GM23338 (cell line): ENCODE data around the gene CAST. TPM values are rescaled to one million over a fixed set of nuclear protein-coding genes. Genes with fewer than 3 reads are reported as not detected.

Experiments used
- ATAC-seq: fragments of 200-7000 bp; cut with Tn5 transposase; 3 replicates; pipeline ENCODE4 v1.9.1; 2020
- DNase-seq: peaks from one replicate; pipeline ENCODE4 v3.0.0-alpha.2; 2015; ENCODE audit warnings: low spot score
- H2AFZ ChIP-seq: fragments of 200-600 bp; sonication (generic); 2 replicates; pipeline ENCODE4 v1.8.0; 2016; ENCODE audit warnings: antibody characterized with exemption, mild to moderate bottlenecking, moderate library complexity
- H3F3A ChIP-seq: fragments of 200-600 bp; sonication (generic); replicated peaks from 2 replicates; pipeline ENCODE4 v1.8.0; 2017; ENCODE audit warnings: antibody characterized with exemption, mixed run types, low read depth
- H3K27ac ChIP-seq: fragments of 200-600 bp; sonication (generic); 2 replicates; pipeline ENCODE4 v1.6.1; 2016; ENCODE audit warnings: low read depth
- H3K27me3 ChIP-seq: fragments of 200-600 bp; sonication (generic); 2 replicates; pipeline ENCODE4 v1.8.0; 2016; ENCODE audit warnings: mild to moderate bottlenecking, mixed run types, moderate library complexity; ENCODE audit not compliant: insufficient read depth
- H3K36me3 ChIP-seq: fragments of 200-600 bp; sonication (generic); 2 replicates; pipeline ENCODE4 v1.8.0; 2016; ENCODE audit warnings: mild to moderate bottlenecking; ENCODE audit not compliant: insufficient read depth
- H3K4me1 ChIP-seq: fragments of 200-600 bp; sonication (generic); 2 replicates; pipeline ENCODE4 v1.8.0; 2016; ENCODE audit warnings: mild to moderate bottlenecking, moderate library complexity; ENCODE audit not compliant: insufficient read depth
- H3K4me2 ChIP-seq: fragments of 200-600 bp; sonication (generic); 2 replicates; pipeline ENCODE4 v1.7.1; 2017; ENCODE audit warnings: mixed run types
- H3K4me3 ChIP-seq: fragments of 200-600 bp; sonication (generic); 2 replicates; pipeline ENCODE4 v1.6.1; 2016; ENCODE audit warnings: mixed run types
- H3K79me2 ChIP-seq: fragments of 200-600 bp; sonication (generic); replicated peaks from 2 replicates; pipeline ENCODE4 v1.8.0; 2017; ENCODE audit warnings: mild to moderate bottlenecking; ENCODE audit not compliant: insufficient read depth
- H3K9me2 ChIP-seq: fragments of 200-600 bp; sonication (generic); 2 replicates; pipeline ENCODE4 v1.8.0; 2017; ENCODE audit not compliant: insufficient read depth
- H4K20me1 ChIP-seq: fragments of 200-600 bp; sonication (generic); replicated peaks from 2 replicates; pipeline ENCODE4 v1.8.0; 2017; ENCODE audit warnings: mild to moderate bottlenecking; ENCODE audit not compliant: insufficient read depth
- H3K27ac Mint-ChIP-seq: 2 replicates; pipeline ENCODE4 v1.8.0; 2020; ENCODE audit warnings: inconsistent platforms, mild to moderate bottlenecking, moderate library complexity, mixed read lengths
- H3K27me3 Mint-ChIP-seq: 3 replicates; pipeline ENCODE4 v1.8.0; 2022; ENCODE audit warnings: low read depth, mild to moderate bottlenecking, moderate library complexity, mixed read lengths, inconsistent platforms; ENCODE audit not compliant: insufficient read depth, poor library complexity
- H3K36me3 Mint-ChIP-seq: 3 replicates; pipeline ENCODE4 v1.8.0; 2021; ENCODE audit warnings: low read depth, mild to moderate bottlenecking, inconsistent platforms, moderate library complexity, mixed read lengths
- H3K4me1 Mint-ChIP-seq: 3 replicates; pipeline ENCODE4 v1.8.0; 2020; ENCODE audit warnings: mild to moderate bottlenecking, inconsistent platforms, mixed read lengths
- H3K4me3 Mint-ChIP-seq: 3 replicates; pipeline ENCODE4 v1.8.0; 2021; ENCODE audit warnings: moderate library complexity, mild to moderate bottlenecking, inconsistent platforms, mixed read lengths
- H3K9me3 Mint-ChIP-seq: 3 replicates; pipeline ENCODE4 v1.8.0; 2020; ENCODE audit warnings: moderate library complexity, mild to moderate bottlenecking, inconsistent platforms, mixed read lengths
- CREB1 ChIP-seq: fragments of 250-450 bp; sonication (Bioruptor Pico); IDR thresholded peaks from 2 replicates; pipeline ENCODE4 v1.5.0; 2020; ENCODE audit warnings: low read depth, mild to moderate bottlenecking, moderate library complexity
- ETS1 ChIP-seq: IDR thresholded peaks from 2 replicates; pipeline ENCODE4 v1.6.1; 2016; ENCODE audit warnings: antibody characterized with exemption
- EZH2 ChIP-seq: fragments of 200-600 bp; sonication (generic); IDR thresholded peaks from one replicate; pipeline ENCODE4 v1.8.0; 2017; ENCODE audit warnings: antibody characterized with exemption, mild to moderate bottlenecking, low read depth; ENCODE audit not compliant: unreplicated experiment
- JUNB ChIP-seq: IDR thresholded peaks from one replicate; pipeline ENCODE4 v1.6.1; 2016; ENCODE audit warnings: antibody characterized with exemption; ENCODE audit not compliant: unreplicated experiment
- NANOG ChIP-seq: IDR thresholded peaks from 2 replicates; pipeline ENCODE4 v1.6.1; 2016; ENCODE audit warnings: antibody characterized with exemption, borderline replicate concordance
- POLR2AphosphoS5 ChIP-seq: IDR thresholded peaks from 2 replicates; pipeline ENCODE4 v1.6.1; 2016; ENCODE audit warnings: antibody characterized with exemption, low read depth
- STAT1 ChIP-seq: IDR thresholded peaks from one replicate; pipeline ENCODE4 v1.6.1; 2016; ENCODE audit warnings: antibody characterized with exemption; ENCODE audit not compliant: unreplicated experiment
- ZNF114 ChIP-seq: fragments of 250-450 bp; sonication (Bioruptor Pico); IDR thresholded peaks from 2 replicates; pipeline ENCODE4 v1.5.0; 2020; ENCODE audit warnings: mild to moderate bottlenecking, moderate library complexity
- ZNF331 ChIP-seq: fragments of 250-450 bp; sonication (Bioruptor Pico); IDR thresholded peaks from 2 replicates; pipeline ENCODE4 v1.5.0; 2020; ENCODE audit warnings: low read depth, mild to moderate bottlenecking, moderate library complexity
- ZNF462 ChIP-seq: fragments of 250-450 bp; sonication (Bioruptor Pico); IDR thresholded peaks from 2 replicates; pipeline ENCODE4 v1.5.0; 2020; ENCODE audit warnings: mild to moderate bottlenecking, moderate library complexity
- polyA plus RNA-seq: library from polyadenylated mRNA; unstranded; fragments of >200 nt; fragmentation: Nextera tagmentation; extraction: Ambion mirVana; gene quantifications from 2 replicates; pipeline ENCODE4 v1.2.1, GENCODE V29; 2016
- total RNA-seq: library from RNA; depleted of rRNA; stranded (reverse); fragments of >200 nt; shearing (Covaris generic); gene quantifications from 2 replicates; pipeline ENCODE4 v1.2.3, GENCODE V29; 2014
- TF ChIP-seq, protein P1 (sequence below), 2 experiments: fragments of 200-600 bp in 1 of 2; sonication (generic) in 1 of 2; conservative IDR thresholded peaks; 2 replicates each; pipeline versions ENCODE4 v1.5.1 to v1.6.1; 2016 to 2017; ENCODE audit warnings: antibody characterized with exemption in 2 of 2, low read depth in 2 of 2, mild to moderate bottlenecking in 2 of 2, moderate library complexity in 1 of 2
- TF ChIP-seq, protein P2 (sequence below): IDR thresholded peaks from one replicate; pipeline ENCODE4 v1.6.1; 2018; ENCODE audit warnings: antibody characterized with exemption; ENCODE audit not compliant: unreplicated experiment

Gene CAST
- total and polyA plus RNA-seq, 2 experiments from 2014 or later: 37.9 to 57.7 TPM

GRCh38 chr5:96625365-96625764, 36.8 kb upstream of the CAST start:
- no peak overlapping the region for H3K4me3 ChIP-seq
- H3F3A ChIP-seq: no peaks in the 10 kb centered on the region
- H3K36me3 Mint-ChIP-seq: no peaks in the 10 kb centered on the region
- H4K20me1 ChIP-seq: no peaks in the 10 kb centered on the region
- no peak overlapping the region for H3K4me3 Mint-ChIP-seq
- no peaks in the 10 kb centered on the region for H3K36me3 ChIP-seq
- TF ChIP-seq ZNF331 (CRISPR knock-in tag) (no peak), ZNF114 (CRISPR knock-in tag) (no peak), ETS1 (no peak), JUNB (no peak), CREB1 (CRISPR knock-in tag) (no peak), ZNF462 (CRISPR knock-in tag) (no peak), NANOG (no peak), STAT1 (no peak), EZH2 (no peak), POLR2AphosphoS5 (no peak)
- TF ChIP-seq, protein P1, sequence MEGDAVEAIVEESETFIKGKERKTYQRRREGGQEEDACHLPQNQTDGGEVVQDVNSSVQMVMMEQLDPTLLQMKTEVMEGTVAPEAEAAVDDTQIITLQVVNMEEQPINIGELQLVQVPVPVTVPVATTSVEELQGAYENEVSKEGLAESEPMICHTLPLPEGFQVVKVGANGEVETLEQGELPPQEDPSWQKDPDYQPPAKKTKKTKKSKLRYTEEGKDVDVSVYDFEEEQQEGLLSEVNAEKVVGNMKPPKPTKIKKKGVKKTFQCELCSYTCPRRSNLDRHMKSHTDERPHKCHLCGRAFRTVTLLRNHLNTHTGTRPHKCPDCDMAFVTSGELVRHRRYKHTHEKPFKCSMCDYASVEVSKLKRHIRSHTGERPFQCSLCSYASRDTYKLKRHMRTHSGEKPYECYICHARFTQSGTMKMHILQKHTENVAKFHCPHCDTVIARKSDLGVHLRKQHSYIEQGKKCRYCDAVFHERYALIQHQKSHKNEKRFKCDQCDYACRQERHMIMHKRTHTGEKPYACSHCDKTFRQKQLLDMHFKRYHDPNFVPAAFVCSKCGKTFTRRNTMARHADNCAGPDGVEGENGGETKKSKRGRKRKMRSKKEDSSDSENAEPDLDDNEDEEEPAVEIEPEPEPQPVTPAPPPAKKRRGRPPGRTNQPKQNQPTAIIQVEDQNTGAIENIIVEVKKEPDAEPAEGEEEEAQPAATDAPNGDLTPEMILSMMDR (conservative IDR thresholded peaks at IDR 0.05; ENCODE audit: low read depth in 2 of 2): no peak
- TF ChIP-seq, protein P2, sequence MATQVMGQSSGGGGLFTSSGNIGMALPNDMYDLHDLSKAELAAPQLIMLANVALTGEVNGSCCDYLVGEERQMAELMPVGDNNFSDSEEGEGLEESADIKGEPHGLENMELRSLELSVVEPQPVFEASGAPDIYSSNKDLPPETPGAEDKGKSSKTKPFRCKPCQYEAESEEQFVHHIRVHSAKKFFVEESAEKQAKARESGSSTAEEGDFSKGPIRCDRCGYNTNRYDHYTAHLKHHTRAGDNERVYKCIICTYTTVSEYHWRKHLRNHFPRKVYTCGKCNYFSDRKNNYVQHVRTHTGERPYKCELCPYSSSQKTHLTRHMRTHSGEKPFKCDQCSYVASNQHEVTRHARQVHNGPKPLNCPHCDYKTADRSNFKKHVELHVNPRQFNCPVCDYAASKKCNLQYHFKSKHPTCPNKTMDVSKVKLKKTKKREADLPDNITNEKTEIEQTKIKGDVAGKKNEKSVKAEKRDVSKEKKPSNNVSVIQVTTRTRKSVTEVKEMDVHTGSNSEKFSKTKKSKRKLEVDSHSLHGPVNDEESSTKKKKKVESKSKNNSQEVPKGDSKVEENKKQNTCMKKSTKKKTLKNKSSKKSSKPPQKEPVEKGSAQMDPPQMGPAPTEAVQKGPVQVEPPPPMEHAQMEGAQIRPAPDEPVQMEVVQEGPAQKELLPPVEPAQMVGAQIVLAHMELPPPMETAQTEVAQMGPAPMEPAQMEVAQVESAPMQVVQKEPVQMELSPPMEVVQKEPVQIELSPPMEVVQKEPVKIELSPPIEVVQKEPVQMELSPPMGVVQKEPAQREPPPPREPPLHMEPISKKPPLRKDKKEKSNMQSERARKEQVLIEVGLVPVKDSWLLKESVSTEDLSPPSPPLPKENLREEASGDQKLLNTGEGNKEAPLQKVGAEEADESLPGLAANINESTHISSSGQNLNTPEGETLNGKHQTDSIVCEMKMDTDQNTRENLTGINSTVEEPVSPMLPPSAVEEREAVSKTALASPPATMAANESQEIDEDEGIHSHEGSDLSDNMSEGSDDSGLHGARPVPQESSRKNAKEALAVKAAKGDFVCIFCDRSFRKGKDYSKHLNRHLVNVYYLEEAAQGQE: no peak
- peaks cover 2% of the 10 kb centered on the region for H3K27me3 Mint-ChIP-seq
- H3K9me3 Mint-ChIP-seq: no peaks in the 10 kb centered on the region; the same call in 2 of the 3 replicates
- no peak overlapping the region for H2AFZ ChIP-seq
- no peak overlapping the region for H3K27ac Mint-ChIP-seq
- no peak for DNase-seq
- ATAC-seq: no peak
- no peak overlapping the region for H3K27ac ChIP-seq
- H3K27me3 ChIP-seq: no peaks in the 10 kb centered on the region
- H3K4me1 Mint-ChIP-seq: peaks cover 12% of the 10 kb centered on the region
- no peaks in the 10 kb centered on the region for H3K79me2 ChIP-seq
- no peak overlapping the region for H3K4me2 ChIP-seq
- no peaks in the 10 kb centered on the region for H3K9me2 ChIP-seq
- no peaks in the 10 kb centered on the region for H3K4me1 ChIP-seq
